Measurements from ENCODE around the gene TACR2. TPM values are rescaled to one million over a fixed set of nuclear protein-coding genes. Genes with fewer than 3 reads are reported as not detected.

Gene TACR2
- polyA plus RNA-seq, 3 donors = 0.19 to 0.23 (median 0.20) TPM

DNA sequence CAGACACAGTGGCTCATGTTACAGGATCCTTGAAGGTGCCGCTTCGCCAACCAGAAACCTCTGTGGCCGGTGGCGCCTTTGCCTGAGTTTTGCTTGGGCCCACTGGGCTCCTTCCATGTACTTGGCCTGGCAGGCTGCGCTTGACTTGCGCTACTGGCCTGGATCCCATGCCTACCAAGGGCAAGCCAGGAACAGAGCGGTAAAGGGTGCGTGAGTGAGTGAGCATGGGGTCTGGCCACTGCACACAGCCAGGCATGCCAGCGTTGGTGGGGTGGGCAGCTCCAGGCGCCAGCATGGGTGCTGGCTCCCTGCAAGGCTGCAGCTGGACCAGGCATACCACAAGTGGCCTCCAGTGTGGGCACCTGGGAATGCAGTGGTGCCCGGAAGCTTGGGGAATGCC, 18.2 kb upstream of the TACR2 start:
- intact Hi-C loops (cut with micrococcal nuclease) = no loop called here
- Mint-ChIP-seq H3K27me3 (ENCODE audit: low read depth in 3 of 3) (peaks cover 0 to 9% (median 6%) of the 10 kb centered on the region in 3 donors), H3K9me3 (peaks cover 0 to 5% (median 3%) of the 10 kb centered on the region in 7 donors), H3K4me3 (no peak overlapping the region), H3K36me3 (no peaks in the 10 kb centered on the region), H3K4me1 (peaks cover 19% of the 10 kb centered on the region), H3K27ac (peak overlapping the region in 1 of 7 donors; percentile 20)
- Histone ChIP-seq H3K9ac (ENCODE audit: insufficient read depth, low read length, poor library complexity, severe bottlenecking) (no peak overlapping the region), H4K20me1 (ENCODE audit: insufficient read depth, low read length) (no peaks in the 10 kb centered on the region), H2AFZ (ENCODE audit: insufficient read depth, low read depth, low read length, poor library complexity, severe bottlenecking) (no peak overlapping the region), H3K4me1 (ENCODE audit: control insufficient read depth in 1 of 2, insufficient read depth in 2 of 2, low read length in 2 of 2) (peaks cover 18 to 20% of the 10 kb centered on the region in 2 donors), H3K79me2 (ENCODE audit: insufficient read depth, low read length) (no peaks in the 10 kb centered on the region), H3K27me3 (ENCODE audit: control insufficient read depth in 2 of 2, insufficient read depth in 2 of 2, low read length in 2 of 2) (no peaks in the 10 kb centered on the region), H3K4me3 (replicated peaks in 1 of 3; ENCODE audit: low read depth in 2 of 3, low read length in 3 of 3) (no peak overlapping the region), H3K36me3 (replicated peaks in 1 of 2; ENCODE audit: control insufficient read depth in 1 of 2, insufficient read depth in 2 of 2, low read length in 2 of 2) (no peaks in the 10 kb centered on the region), H3K4me2 (replicated peaks; ENCODE audit: extremely low read depth, low read length, poor library complexity, severe bottlenecking) (no peak overlapping the region), H3K9me3 (replicated peaks in 1 of 2; ENCODE audit: control insufficient read depth in 1 of 2, insufficient read depth in 1 of 2, low read length in 2 of 2) (peaks cover 0 to 3% of the 10 kb centered on the region in 2 donors), H3K27ac (ENCODE audit: low read depth in 1 of 2, low read length in 2 of 2) (no peak overlapping the region)
- no peak for TF ChIP-seq CTCF (IDR thresholded peaks at IDR 0.05)
- WGBS (ENCODE audit: insufficient coverage) = 99% methylated on average over 11 of the region's 11 CpGs
- DNase-seq = no peak

GRCh38 chr10:69434169-69434568, 17.5 kb upstream of the TACR2 start:
- no peak for DNase-seq
- H3K9me3 ChIP-seq (replicated peaks in 1 of 2; ENCODE audit: control insufficient read depth in 1 of 2, insufficient read depth in 1 of 2, low read length in 2 of 2) = peaks cover 0 to 3% of the 10 kb centered on the region in 2 donors
- H3K36me3 Mint-ChIP-seq = no peaks in the 10 kb centered on the region
- no peaks in the 10 kb centered on the region for H3K27me3 ChIP-seq (ENCODE audit: control insufficient read depth in 2 of 2, insufficient read depth in 2 of 2, low read length in 2 of 2)
- H3K36me3 ChIP-seq (replicated peaks in 1 of 2; ENCODE audit: control insufficient read depth in 1 of 2, insufficient read depth in 2 of 2, low read length in 2 of 2) = no peaks in the 10 kb centered on the region
- no peak overlapping the region for H3K4me3 ChIP-seq (replicated peaks in 1 of 3; ENCODE audit: low read depth in 2 of 3, low read length in 3 of 3)
- H3K4me1 ChIP-seq (ENCODE audit: control insufficient read depth in 1 of 2, insufficient read depth in 2 of 2, low read length in 2 of 2) = peaks cover 10 to 12% of the 10 kb centered on the region in 2 donors
- intact Hi-C loops (cut with micrococcal nuclease) = no loop called here
- H2AFZ ChIP-seq (ENCODE audit: insufficient read depth, low read depth, low read length, poor library complexity, severe bottlenecking) = no peak overlapping the region
- no peaks in the 10 kb centered on the region for H3K79me2 ChIP-seq (ENCODE audit: insufficient read depth, low read length)
- H3K27me3 Mint-ChIP-seq (ENCODE audit: low read depth in 3 of 3) = peaks cover 0 to 9% (median 6%) of the 10 kb centered on the region in 3 donors
- no CpG with 5 or more reads among the region's 2 CpGs for WGBS (ENCODE audit: insufficient coverage)
- no peak overlapping the region for H3K4me2 ChIP-seq (replicated peaks; ENCODE audit: extremely low read depth, low read length, poor library complexity, severe bottlenecking)
- peaks cover 11% of the 10 kb centered on the region for H3K4me1 Mint-ChIP-seq
- H3K4me3 Mint-ChIP-seq = no peak overlapping the region
- H3K9me3 Mint-ChIP-seq = peaks cover 0 to 5% (median 3%) of the 10 kb centered on the region in 7 donors
- no peak overlapping the region for H3K9ac ChIP-seq (ENCODE audit: insufficient read depth, low read length, poor library complexity, severe bottlenecking)
- H3K27ac ChIP-seq (ENCODE audit: low read depth in 1 of 2, low read length in 2 of 2) = no peak overlapping the region
- TF ChIP-seq CTCF (IDR thresholded peaks at IDR 0.05) = no peak
- H4K20me1 ChIP-seq (ENCODE audit: insufficient read depth, low read length) = no peaks in the 10 kb centered on the region
- no peak overlapping the region for H3K27ac Mint-ChIP-seq
